ENCODE measurements around the gene CBLN3. TPM values are rescaled to one million over a fixed set of nuclear protein-coding genes. Genes with fewer than 3 reads are reported as not detected.

Gene CBLN3
- total RNA-seq, 3 donors from 2014 or later (not counting 1 experiment from before 2014, with no cell fraction given) = 0.75 to 1.5 (median 1.1) TPM

- Histone ChIP-seq H3K9me3 (ENCODE audit: control insufficient read depth, insufficient read depth, low read length) (no peaks in the 10 kb centered on the region), H3K4me3 (ENCODE audit: low read length) (no peak overlapping the region), H3K4me1 (ENCODE audit: control insufficient read depth, insufficient read depth, low read length) (peaks cover 4% of the 10 kb centered on the region), H3K27me3 (ENCODE audit: control insufficient read depth, insufficient read depth, low read length) (no peaks in the 10 kb centered on the region), H3K36me3 (ENCODE audit: control insufficient read depth, insufficient read depth, low read length) (no peaks in the 10 kb centered on the region), H3K27ac (ENCODE audit: low read length) (no peak overlapping the region)
- ATAC-seq (no peak), DNase-seq (no peak)
- 80% methylated on average over 1 of the region's 3 CpGs for WGBS (ENCODE audit: insufficient coverage)
- TF ChIP-seq, protein P1, sequence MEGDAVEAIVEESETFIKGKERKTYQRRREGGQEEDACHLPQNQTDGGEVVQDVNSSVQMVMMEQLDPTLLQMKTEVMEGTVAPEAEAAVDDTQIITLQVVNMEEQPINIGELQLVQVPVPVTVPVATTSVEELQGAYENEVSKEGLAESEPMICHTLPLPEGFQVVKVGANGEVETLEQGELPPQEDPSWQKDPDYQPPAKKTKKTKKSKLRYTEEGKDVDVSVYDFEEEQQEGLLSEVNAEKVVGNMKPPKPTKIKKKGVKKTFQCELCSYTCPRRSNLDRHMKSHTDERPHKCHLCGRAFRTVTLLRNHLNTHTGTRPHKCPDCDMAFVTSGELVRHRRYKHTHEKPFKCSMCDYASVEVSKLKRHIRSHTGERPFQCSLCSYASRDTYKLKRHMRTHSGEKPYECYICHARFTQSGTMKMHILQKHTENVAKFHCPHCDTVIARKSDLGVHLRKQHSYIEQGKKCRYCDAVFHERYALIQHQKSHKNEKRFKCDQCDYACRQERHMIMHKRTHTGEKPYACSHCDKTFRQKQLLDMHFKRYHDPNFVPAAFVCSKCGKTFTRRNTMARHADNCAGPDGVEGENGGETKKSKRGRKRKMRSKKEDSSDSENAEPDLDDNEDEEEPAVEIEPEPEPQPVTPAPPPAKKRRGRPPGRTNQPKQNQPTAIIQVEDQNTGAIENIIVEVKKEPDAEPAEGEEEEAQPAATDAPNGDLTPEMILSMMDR (IDR thresholded peaks at IDR 0.05) = no peak
- H3K4me1 Mint-ChIP-seq = peaks cover 4 to 6% of the 10 kb centered on the region in 2 donors
- no peak overlapping the region for H3K27ac Mint-ChIP-seq
- H3K27me3 Mint-ChIP-seq (ENCODE audit: low read depth in 2 of 2) = peaks cover 0 to 12% of the 10 kb centered on the region in 2 donors
- H3K36me3 Mint-ChIP-seq = no peaks in the 10 kb centered on the region
- intact Hi-C loops (cut with micrococcal nuclease) = no loop called here
- no peak overlapping the region for H3K4me3 Mint-ChIP-seq
- H3K9me3 Mint-ChIP-seq = no peaks in the 10 kb centered on the region
Observed at GRCh38 chr14:24465805-24466204, 36.3 kb upstream of the CBLN3 start.

DNA sequence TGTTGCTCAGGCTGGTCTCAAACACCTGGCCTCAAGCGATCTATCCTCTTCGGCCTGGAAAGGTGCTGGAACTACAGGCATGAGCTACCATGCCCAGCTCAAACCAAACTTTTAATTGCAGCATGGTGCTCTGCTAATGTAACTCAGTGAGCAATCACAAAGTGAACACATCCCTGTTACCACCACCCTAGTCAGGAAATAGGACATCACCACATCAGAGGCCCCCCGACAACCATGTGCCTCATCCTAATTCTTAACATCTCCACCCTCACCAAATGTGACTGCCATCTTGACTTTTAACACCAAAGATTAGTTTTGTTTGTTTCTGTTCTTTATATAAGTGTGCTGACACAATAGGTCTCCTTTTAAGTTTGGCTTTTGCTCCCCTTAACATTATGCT is 35.9 kb upstream of the CBLN3 start:
- WGBS (ENCODE audit: insufficient coverage) = 85% methylated on average over 3 of the region's 3 CpGs
- ATAC-seq = no peak

GRCh38 chr14:24463884-24464785 is 34.7 kb upstream of the CBLN3 start:
- Mint-ChIP-seq H3K36me3 (no peaks in the 10 kb centered on the region), H3K27me3 (ENCODE audit: low read depth in 2 of 2) (peaks cover 0 to 12% of the 10 kb centered on the region in 2 donors), H3K4me1 (peaks cover 4 to 6% of the 10 kb centered on the region in 2 donors), H3K27ac (no peak overlapping the region), H3K4me3 (no peak overlapping the region), H3K9me3 (no peaks in the 10 kb centered on the region)
- Histone ChIP-seq H3K27ac (ENCODE audit: low read length) (no peak overlapping the region), H3K36me3 (ENCODE audit: control insufficient read depth, insufficient read depth, low read length) (no peaks in the 10 kb centered on the region), H3K4me1 (ENCODE audit: control insufficient read depth, insufficient read depth, low read length) (peaks cover 4% of the 10 kb centered on the region), H3K4me3 (ENCODE audit: low read length) (no peak overlapping the region), H3K9me3 (ENCODE audit: control insufficient read depth, insufficient read depth, low read length) (no peaks in the 10 kb centered on the region), H3K27me3 (ENCODE audit: control insufficient read depth, insufficient read depth, low read length) (no peaks in the 10 kb centered on the region)
- DNase-seq (no peak), ATAC-seq (no peak)
- intact Hi-C loops (cut with micrococcal nuclease) = no loop called here
- WGBS (ENCODE audit: insufficient coverage) = 83% methylated on average over 4 of the region's 4 CpGs
- TF ChIP-seq, protein P1 (IDR thresholded peaks at IDR 0.05) = no peak

More for the DNA sequence above, 35.9 kb upstream of the CBLN3 start:
- Histone ChIP-seq H3K27me3 (ENCODE audit: control insufficient read depth, insufficient read depth, low read length) (no peaks in the 10 kb centered on the region), H3K4me3 (ENCODE audit: low read length) (no peak overlapping the region), H3K9me3 (ENCODE audit: control insufficient read depth, insufficient read depth, low read length) (no peaks in the 10 kb centered on the region), H3K4me1 (ENCODE audit: control insufficient read depth, insufficient read depth, low read length) (peaks cover 4% of the 10 kb centered on the region), H3K27ac (ENCODE audit: low read length) (no peak overlapping the region), H3K36me3 (ENCODE audit: control insufficient read depth, insufficient read depth, low read length) (no peaks in the 10 kb centered on the region)
- H3K4me1 Mint-ChIP-seq = peaks cover 4 to 6% of the 10 kb centered on the region in 2 donors
- DNase-seq = no peak
- H3K4me3 Mint-ChIP-seq = no peak overlapping the region
- TF ChIP-seq, protein P1 (IDR thresholded peaks at IDR 0.05) = no peak
- H3K36me3 Mint-ChIP-seq = no peaks in the 10 kb centered on the region
- no peaks in the 10 kb centered on the region for H3K9me3 Mint-ChIP-seq
- H3K27me3 Mint-ChIP-seq (ENCODE audit: low read depth in 2 of 2) = peaks cover 0 to 12% of the 10 kb centered on the region in 2 donors
- intact Hi-C loops (cut with micrococcal nuclease) = no loop called here
- no peak overlapping the region for H3K27ac Mint-ChIP-seq
